ENCODE measurements around the gene TBC1D22A. TPM values are rescaled to one million over a fixed set of nuclear protein-coding genes. Genes with fewer than 3 reads are reported as not detected.

TBC1D22A gene
- total and polyA plus RNA-seq, 2 donors = 11.8 to 25.7 TPM

DNA sequence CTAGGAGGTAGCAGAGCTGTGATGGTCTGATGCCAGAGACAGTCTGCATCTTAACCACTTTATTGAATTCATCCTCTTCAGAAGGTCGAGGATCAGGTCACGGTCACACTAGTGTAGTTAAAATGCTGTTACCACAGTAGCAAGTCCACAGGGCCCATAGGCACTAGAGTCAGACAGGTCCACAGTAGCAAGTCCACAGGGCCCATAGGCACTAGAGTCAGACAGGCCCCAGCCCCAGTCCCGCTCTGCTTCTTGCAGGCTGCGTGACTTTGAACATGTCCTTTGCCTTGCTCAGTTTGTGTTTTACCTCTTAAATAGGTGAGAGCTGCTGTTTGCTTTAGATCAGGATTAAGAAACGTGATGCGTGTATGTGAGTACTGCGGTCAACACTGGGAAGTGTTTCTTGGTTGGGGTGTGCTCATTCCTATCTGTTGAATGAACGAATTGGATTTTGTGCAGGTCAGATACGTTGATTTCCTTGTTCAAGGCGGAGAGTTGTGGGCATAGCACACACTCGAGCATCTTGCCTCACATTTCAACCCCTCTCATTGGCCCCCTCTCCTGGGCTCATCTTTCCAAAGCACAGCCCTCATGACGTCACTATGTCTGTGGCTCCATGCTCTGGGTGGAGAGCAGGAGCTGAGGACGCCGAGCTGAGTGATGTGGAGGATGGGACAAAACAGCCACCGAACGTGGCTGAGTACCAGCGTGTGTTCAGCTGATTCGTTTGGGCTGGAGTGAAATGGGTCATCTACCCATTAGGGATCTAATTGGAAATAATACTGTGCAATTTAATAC, 191.7 kb downstream of the TBC1D22A start:
- Histone ChIP-seq H3K27me3 (ENCODE audit: control insufficient read depth in 2 of 2, insufficient read depth in 1 of 2, low read length in 1 of 2) (no peaks in the 10 kb centered on the region), H3K9me3 (ENCODE audit: control insufficient read depth in 2 of 2, insufficient read depth in 1 of 2, low read length in 1 of 2) (no peaks in the 10 kb centered on the region), H3K4me1 (ENCODE audit: control insufficient read depth in 2 of 2, insufficient read depth in 2 of 2, low read length in 2 of 2) (peaks cover 3 to 4% of the 10 kb centered on the region in 2 donors), H3K36me3 (ENCODE audit: control insufficient read depth in 2 of 2, insufficient read depth in 2 of 2, low read length in 1 of 2) (peaks cover 2 to 11% of the 10 kb centered on the region in 2 donors), H3K4me3 (ENCODE audit: low read length in 2 of 2) (no peak overlapping the region), H3K27ac (ENCODE audit: low read depth in 1 of 2, low read length in 1 of 2) (no peak overlapping the region)
- WGBS = 95% methylated on average over 18 of the region's 18 CpGs
- no peak for DNase-seq (ENCODE audit: low read depth in 6 of 9, low spot score in 9 of 9)

DNA sequence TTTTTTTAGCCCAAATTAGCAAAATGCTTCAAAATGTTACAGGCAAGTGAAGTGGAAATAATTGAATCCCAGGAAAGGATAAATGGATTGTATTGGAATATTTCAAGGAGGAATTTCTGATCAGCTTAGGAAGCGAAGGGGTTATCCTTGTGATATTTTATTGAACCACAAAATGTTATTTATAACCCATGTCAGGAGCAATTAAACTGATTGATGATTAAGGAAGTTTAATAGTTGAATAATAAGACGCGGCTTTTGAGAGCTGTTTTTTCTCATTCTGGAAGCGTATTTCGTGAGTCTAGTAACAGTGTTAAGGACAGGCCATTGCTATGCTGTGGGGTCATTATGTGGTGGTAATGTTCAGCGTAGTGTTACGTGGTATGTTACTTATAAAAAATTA, 192.3 kb downstream of the TBC1D22A start:
- Histone ChIP-seq H3K36me3 (ENCODE audit: control insufficient read depth in 2 of 2, insufficient read depth in 2 of 2, low read length in 1 of 2) (peaks cover 2 to 11% of the 10 kb centered on the region in 2 donors), H3K27ac (ENCODE audit: low read depth in 1 of 2, low read length in 1 of 2) (no peak overlapping the region), H3K4me1 (ENCODE audit: control insufficient read depth in 2 of 2, insufficient read depth in 2 of 2, low read length in 2 of 2) (peaks cover 4% of the 10 kb centered on the region in 2 donors), H3K9me3 (ENCODE audit: control insufficient read depth in 2 of 2, insufficient read depth in 1 of 2, low read length in 1 of 2) (no peaks in the 10 kb centered on the region), H3K4me3 (ENCODE audit: low read length in 2 of 2) (no peak overlapping the region), H3K27me3 (ENCODE audit: control insufficient read depth in 2 of 2, insufficient read depth in 1 of 2, low read length in 1 of 2) (no peaks in the 10 kb centered on the region)
- DNase-seq (ENCODE audit: low read depth in 6 of 9, low spot score in 9 of 9) = no peak
- 98% methylated on average over 7 of the region's 7 CpGs for WGBS

DNA sequence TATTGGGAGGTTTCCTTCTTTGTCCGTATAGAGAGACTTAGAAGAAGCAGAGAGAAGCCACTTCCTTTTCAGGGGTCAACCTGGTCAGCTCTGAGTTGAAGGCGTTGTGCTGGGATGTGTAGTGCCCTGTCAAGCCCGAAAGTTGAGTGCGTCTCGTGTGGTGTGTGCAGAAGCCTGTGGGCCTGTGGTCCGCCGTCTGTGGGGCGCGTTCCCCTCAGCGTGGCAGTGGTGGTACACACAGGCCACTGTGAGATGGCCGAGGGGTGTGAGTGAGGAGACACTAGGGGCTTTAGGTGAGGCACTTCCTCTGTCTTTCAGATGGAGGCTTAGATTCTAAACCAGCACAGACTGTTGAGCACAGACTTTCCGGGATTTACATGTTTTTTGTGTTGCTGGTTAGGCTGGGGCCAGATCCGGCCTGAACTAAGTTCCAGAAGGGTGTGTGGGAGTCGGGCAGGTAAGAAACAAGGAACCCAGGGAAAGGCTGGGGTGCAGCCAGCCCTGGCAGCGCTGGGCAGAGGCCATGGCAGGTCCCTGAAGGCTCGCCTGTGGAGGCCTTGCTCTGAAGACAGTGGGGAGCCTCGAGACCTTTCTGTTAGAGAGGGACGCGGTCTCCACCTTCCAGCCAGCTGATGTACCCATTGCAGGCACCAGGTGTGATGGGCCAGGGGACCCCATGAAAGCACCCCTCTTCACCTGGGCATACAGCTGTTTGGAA, 194.2 kb downstream of the TBC1D22A start:
- Histone ChIP-seq H3K36me3 (ENCODE audit: control insufficient read depth in 2 of 2, insufficient read depth in 2 of 2, low read length in 1 of 2) (peaks cover 0 to 8% of the 10 kb centered on the region in 2 donors), H3K4me3 (ENCODE audit: low read length in 2 of 2) (no peak overlapping the region), H3K27ac (ENCODE audit: low read depth in 1 of 2, low read length in 1 of 2) (no peak overlapping the region), H3K9me3 (ENCODE audit: control insufficient read depth in 2 of 2, insufficient read depth in 1 of 2, low read length in 1 of 2) (no peaks in the 10 kb centered on the region), H3K27me3 (ENCODE audit: control insufficient read depth in 2 of 2, insufficient read depth in 1 of 2, low read length in 1 of 2) (no peaks in the 10 kb centered on the region), H3K4me1 (ENCODE audit: control insufficient read depth in 2 of 2, insufficient read depth in 2 of 2, low read length in 2 of 2) (peaks cover 6% of the 10 kb centered on the region in 2 donors)
- no peak for DNase-seq (ENCODE audit: low read depth in 6 of 9, low spot score in 9 of 9)
- WGBS = 97% methylated on average over 19 of the region's 19 CpGs

DNA sequence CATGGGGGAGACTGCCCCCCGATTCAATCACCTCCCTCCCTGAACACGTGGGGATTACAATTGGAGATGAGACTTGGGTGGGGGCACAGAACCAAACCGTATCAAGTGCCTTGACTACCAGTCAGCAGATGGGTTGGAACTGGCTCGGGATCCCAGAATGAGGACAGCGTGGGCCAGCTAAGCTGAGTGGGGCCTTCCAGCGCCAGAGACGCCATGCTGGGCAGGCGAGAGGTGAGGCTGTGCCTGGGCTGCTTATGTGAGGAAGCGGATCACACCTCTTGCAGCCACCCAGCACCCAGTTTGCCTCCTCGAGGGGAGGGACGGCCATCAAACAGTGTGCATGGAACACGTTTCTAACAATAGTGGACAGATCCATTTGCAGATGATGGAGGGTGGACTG, 195.1 kb downstream of the TBC1D22A start:
- 96% methylated on average over 12 of the region's 12 CpGs for WGBS
- no peak for DNase-seq (ENCODE audit: low read depth in 6 of 9, low spot score in 9 of 9)

DNA sequence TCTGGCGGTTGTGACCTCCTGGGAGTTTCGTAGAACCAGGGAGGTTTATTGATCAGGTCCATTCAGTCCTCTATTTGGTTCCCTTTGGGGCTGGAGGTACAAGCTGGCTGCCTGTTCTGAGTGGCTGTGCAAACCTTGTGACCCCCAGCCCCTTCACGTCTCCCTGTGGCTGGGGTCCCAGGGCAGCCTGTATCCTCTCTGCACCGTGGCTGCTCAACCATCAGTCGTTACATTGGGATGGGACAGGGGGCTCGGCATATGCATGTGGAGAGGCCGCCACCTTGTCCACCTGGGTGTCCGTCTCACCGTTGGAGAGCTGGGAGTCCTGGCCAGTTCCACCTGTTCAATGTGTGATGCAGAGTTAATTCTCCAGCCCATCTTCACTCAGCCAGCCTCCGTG, 195.7 kb downstream of the TBC1D22A start:
- H3K27me3 ChIP-seq (ENCODE audit: control insufficient read depth in 2 of 2, insufficient read depth in 1 of 2, low read length in 1 of 2) = no peaks in the 10 kb centered on the region

More for the DNA sequence above, 195.1 kb downstream of the TBC1D22A start:
- H3K27me3 ChIP-seq (ENCODE audit: control insufficient read depth in 2 of 2, insufficient read depth in 1 of 2, low read length in 1 of 2) = no peaks in the 10 kb centered on the region
- H3K4me3 ChIP-seq (ENCODE audit: low read length in 2 of 2) = no peak overlapping the region
- H3K27ac ChIP-seq (ENCODE audit: low read depth in 1 of 2, low read length in 1 of 2) = no peak overlapping the region
- H3K9me3 ChIP-seq (ENCODE audit: control insufficient read depth in 2 of 2, insufficient read depth in 1 of 2, low read length in 1 of 2) = no peaks in the 10 kb centered on the region
- peaks cover 9 to 11% of the 10 kb centered on the region in 2 donors for H3K4me1 ChIP-seq (ENCODE audit: control insufficient read depth in 2 of 2, insufficient read depth in 2 of 2, low read length in 2 of 2)
- H3K36me3 ChIP-seq (ENCODE audit: control insufficient read depth in 2 of 2, insufficient read depth in 2 of 2, low read length in 1 of 2) = peaks cover 0 to 8% of the 10 kb centered on the region in 2 donors

DNA sequence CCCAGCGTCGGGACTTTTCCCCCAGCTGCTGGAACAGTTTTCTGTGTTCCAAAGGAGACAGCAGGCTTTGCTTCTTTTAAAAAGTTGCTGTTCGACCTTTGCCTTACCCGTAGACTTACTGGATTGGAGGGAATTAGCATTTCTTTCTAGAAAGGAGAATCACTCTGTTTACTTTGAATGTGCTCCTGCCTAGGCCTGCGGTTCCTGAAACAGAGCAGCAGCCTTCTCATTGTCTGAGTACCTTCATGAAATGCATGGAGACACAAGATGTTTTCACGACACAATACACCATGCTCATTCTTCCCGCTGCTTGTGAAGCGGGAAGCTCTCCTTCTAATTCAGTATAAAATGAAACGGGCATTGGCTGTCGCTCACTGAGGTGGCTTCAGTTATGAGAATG, 196.2 kb downstream of the TBC1D22A start:
- H3K36me3 ChIP-seq (ENCODE audit: control insufficient read depth in 2 of 2, insufficient read depth in 2 of 2, low read length in 1 of 2) = peaks cover 0 to 8% of the 10 kb centered on the region in 2 donors
- peaks cover 12 to 18% of the 10 kb centered on the region in 2 donors for H3K4me1 ChIP-seq (ENCODE audit: control insufficient read depth in 2 of 2, insufficient read depth in 2 of 2, low read length in 2 of 2)
- H3K27me3 ChIP-seq (ENCODE audit: control insufficient read depth in 2 of 2, insufficient read depth in 1 of 2, low read length in 1 of 2) = no peaks in the 10 kb centered on the region
- H3K27ac ChIP-seq (ENCODE audit: low read depth in 1 of 2, low read length in 1 of 2) = peak overlapping the region in 1 of 2 donors; percentile 68
- H3K9me3 ChIP-seq (ENCODE audit: control insufficient read depth in 2 of 2, insufficient read depth in 1 of 2, low read length in 1 of 2) = no peaks in the 10 kb centered on the region
- no peak for DNase-seq (ENCODE audit: low read depth in 6 of 9, low spot score in 9 of 9)
- WGBS = 95% methylated on average over 10 of the region's 10 CpGs
- H3K4me3 ChIP-seq (ENCODE audit: low read length in 2 of 2) = no peak overlapping the region

More for the DNA sequence above, 195.7 kb downstream of the TBC1D22A start:
- Histone ChIP-seq H3K27ac (ENCODE audit: low read depth in 1 of 2, low read length in 1 of 2) (no peak overlapping the region), H3K4me3 (ENCODE audit: low read length in 2 of 2) (no peak overlapping the region), H3K36me3 (ENCODE audit: control insufficient read depth in 2 of 2, insufficient read depth in 2 of 2, low read length in 1 of 2) (peaks cover 0 to 8% of the 10 kb centered on the region in 2 donors), H3K4me1 (ENCODE audit: control insufficient read depth in 2 of 2, insufficient read depth in 2 of 2, low read length in 2 of 2) (peaks cover 9 to 13% of the 10 kb centered on the region in 2 donors), H3K9me3 (ENCODE audit: control insufficient read depth in 2 of 2, insufficient read depth in 1 of 2, low read length in 1 of 2) (no peaks in the 10 kb centered on the region)
- 90% methylated on average over 10 of the region's 10 CpGs for WGBS
- no peak for DNase-seq (ENCODE audit: low read depth in 6 of 9, low spot score in 9 of 9)

DNA sequence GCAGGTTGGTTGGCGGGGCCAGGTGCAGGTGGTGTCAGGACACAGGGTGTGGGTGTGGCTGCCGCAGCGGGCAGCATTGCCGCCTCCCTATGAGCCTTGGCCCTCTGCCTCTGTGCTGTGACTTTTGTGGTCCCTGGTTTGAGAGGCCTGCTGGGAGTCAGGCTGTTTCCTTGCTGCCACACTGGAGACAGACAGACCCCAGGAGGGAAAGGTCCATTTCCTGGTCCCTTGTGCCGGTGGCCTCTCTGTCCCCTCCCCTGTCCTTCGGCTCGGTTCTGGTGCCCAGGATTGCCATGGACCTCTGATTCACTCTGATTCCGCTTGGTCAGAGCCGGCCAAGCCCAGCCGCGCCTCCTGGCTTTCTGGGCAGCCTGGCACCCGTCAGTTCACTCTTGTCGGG, 196.9 kb downstream of the TBC1D22A start:
- peaks cover 19 to 25% of the 10 kb centered on the region in 2 donors for H3K4me1 ChIP-seq (ENCODE audit: control insufficient read depth in 2 of 2, insufficient read depth in 2 of 2, low read length in 2 of 2)
- no peak for DNase-seq (ENCODE audit: low read depth in 6 of 9, low spot score in 9 of 9)
- H3K9me3 ChIP-seq (ENCODE audit: control insufficient read depth in 2 of 2, insufficient read depth in 1 of 2, low read length in 1 of 2) = no peaks in the 10 kb centered on the region
- no peaks in the 10 kb centered on the region for H3K27me3 ChIP-seq (ENCODE audit: control insufficient read depth in 2 of 2, insufficient read depth in 1 of 2, low read length in 1 of 2)
- peaks cover 0 to 8% of the 10 kb centered on the region in 2 donors for H3K36me3 ChIP-seq (ENCODE audit: control insufficient read depth in 2 of 2, insufficient read depth in 2 of 2, low read length in 1 of 2)
- no peak overlapping the region for H3K4me3 ChIP-seq (ENCODE audit: low read length in 2 of 2)
- H3K27ac ChIP-seq (ENCODE audit: low read depth in 1 of 2, low read length in 1 of 2) = peak overlapping the region in 1 of 2 donors; percentile 68
- WGBS = 88% methylated on average over 13 of the region's 13 CpGs

DNA sequence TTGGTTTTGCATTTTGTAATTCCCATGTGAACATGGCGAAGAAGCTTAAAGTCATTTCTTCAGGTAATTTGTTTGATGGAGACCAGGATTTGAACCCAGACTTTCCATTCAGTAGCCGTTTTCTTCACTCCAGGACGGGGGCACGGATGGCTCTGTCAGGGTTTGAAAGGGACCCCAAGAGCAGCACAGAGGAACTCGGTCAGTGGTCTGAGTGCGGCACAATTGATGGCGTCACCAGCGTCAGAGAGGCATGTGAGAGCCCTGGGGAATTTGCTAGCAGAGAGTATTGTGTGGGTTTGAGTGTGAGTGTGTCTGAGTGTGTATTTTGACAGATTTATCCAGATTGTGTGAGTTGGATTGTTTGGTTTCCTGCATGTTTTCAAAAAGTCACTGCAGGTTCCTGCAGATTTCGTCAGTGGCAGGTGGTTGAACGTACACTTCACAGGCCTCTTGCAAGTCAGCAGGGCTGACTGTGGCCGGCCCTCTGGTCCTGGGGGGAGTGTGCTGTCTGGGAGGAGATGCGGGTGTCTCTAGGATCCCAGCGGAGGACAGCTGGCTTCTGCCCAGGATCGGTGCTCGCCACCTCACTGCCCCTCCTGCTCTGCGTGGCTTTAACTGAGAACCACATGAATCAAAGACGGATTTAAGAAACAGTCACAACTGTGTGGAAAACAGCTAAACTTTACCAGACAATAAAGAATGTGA, 199.3 kb downstream of the TBC1D22A start:
- peaks cover 16 to 30% of the 10 kb centered on the region in 2 donors for H3K4me1 ChIP-seq (ENCODE audit: control insufficient read depth in 2 of 2, insufficient read depth in 2 of 2, low read length in 2 of 2)
- H3K4me3 ChIP-seq (ENCODE audit: low read length in 2 of 2) = no peak overlapping the region
- WGBS = 70% methylated on average over 17 of the region's 17 CpGs
- H3K9me3 ChIP-seq (ENCODE audit: control insufficient read depth in 2 of 2, insufficient read depth in 1 of 2, low read length in 1 of 2) = no peaks in the 10 kb centered on the region
- no peaks in the 10 kb centered on the region for H3K27me3 ChIP-seq (ENCODE audit: control insufficient read depth in 2 of 2, insufficient read depth in 1 of 2, low read length in 1 of 2)
- DNase-seq (ENCODE audit: low read depth in 6 of 9, low spot score in 9 of 9) = peak in 1 of 9 donors; percentile 26
- H3K27ac ChIP-seq (ENCODE audit: low read depth in 1 of 2, low read length in 1 of 2) = peak overlapping the region in 1 of 2 donors; percentile 1
- H3K36me3 ChIP-seq (ENCODE audit: control insufficient read depth in 2 of 2, insufficient read depth in 2 of 2, low read length in 1 of 2) = peaks cover 0 to 4% of the 10 kb centered on the region in 2 donors
